ENCODE results near the gene NEU4.

The NEU4 gene

DNA sequence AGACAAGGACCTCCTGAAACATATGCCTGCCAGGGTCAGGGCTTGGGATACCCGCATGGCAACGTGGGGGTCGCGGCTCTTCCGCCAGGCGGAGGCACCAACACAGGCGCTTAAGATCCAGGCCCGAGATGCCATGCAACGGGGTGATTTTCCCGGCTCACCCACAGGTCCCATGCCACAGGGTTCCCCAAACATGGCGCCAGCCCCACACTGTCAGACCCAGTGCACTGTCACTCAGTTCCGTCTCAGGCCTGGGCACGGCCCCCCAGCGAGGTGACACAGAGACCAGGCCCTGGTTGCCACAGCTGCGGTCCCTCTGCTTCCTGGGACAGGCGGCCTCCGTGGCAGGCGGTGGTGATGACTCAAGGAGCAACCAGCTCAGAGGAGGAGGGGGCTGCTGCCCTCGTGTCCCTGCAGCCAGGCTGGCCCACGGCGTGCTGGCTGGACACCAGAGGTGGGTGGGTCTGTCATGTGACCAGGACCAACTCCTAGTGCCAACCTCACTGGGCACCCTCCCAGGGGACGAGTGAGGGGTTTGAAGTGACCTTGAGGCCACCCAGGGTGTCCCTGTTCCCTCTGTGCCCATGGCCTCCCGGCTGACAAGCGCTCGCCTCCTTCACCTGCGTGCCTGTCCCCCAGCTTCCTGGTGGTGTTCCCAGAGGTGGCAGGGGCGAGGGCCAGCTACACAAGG is 44.8 kb downstream of the NEU4 start:
- H3K4me3 ChIP-seq (ENCODE audit: low read depth, low read length), result no peak overlapping the region
- TF ChIP-seq, protein P1, sequence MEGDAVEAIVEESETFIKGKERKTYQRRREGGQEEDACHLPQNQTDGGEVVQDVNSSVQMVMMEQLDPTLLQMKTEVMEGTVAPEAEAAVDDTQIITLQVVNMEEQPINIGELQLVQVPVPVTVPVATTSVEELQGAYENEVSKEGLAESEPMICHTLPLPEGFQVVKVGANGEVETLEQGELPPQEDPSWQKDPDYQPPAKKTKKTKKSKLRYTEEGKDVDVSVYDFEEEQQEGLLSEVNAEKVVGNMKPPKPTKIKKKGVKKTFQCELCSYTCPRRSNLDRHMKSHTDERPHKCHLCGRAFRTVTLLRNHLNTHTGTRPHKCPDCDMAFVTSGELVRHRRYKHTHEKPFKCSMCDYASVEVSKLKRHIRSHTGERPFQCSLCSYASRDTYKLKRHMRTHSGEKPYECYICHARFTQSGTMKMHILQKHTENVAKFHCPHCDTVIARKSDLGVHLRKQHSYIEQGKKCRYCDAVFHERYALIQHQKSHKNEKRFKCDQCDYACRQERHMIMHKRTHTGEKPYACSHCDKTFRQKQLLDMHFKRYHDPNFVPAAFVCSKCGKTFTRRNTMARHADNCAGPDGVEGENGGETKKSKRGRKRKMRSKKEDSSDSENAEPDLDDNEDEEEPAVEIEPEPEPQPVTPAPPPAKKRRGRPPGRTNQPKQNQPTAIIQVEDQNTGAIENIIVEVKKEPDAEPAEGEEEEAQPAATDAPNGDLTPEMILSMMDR (IDR thresholded peaks at IDR 0.05; ENCODE audit: borderline replicate concordance, insufficient read depth, low read depth, low read length), result no peak

DNA sequence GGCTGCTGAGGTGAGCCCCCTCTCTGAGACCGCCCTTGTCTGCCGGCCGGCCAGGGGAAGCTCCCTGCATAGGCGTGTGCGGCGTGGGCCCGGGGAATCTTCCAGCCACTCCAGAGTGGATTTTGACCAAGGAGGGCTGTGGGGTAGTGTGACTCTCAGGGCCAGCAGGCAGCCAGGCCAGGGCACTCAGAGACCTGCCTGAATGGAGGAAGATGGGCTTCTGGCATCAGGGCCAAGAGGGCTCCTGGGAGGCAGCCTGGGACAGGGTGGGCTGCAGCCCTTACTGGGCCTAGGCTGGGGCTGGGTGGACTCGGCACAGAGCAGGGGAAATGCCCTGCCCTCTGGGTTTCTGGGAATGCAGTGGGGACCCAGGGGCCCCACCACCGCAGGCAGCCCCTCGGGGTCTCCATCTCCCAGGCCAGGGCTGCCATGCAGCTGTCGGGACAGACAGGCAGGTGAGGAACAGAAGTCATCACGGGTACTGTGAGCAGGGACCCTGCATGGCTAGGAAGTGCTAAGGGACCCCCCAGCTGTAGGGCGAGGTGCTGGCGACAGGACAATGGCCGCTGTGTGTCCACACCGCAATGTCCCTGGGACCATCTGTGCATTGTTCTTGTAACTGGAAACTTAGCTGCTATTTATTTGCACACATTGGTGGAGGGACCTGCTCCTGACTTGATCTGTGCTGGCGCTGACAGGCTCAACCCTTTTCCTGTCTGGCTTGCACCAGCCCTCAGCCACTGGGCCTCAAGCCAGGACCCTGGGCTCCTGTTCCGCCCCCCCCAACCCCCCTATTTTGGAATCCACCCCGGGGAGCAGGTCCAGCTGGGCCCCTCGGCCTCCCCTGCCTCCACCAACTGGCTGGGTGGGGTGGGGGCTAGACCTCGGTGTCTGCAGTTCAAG is 45.6 kb downstream of the NEU4 start:
- TF ChIP-seq, protein P1 (IDR thresholded peaks at IDR 0.05; ENCODE audit: borderline replicate concordance, insufficient read depth, low read depth, low read length), result no peak
- no peak overlapping the region for H3K4me3 ChIP-seq (ENCODE audit: low read depth, low read length)

DNA sequence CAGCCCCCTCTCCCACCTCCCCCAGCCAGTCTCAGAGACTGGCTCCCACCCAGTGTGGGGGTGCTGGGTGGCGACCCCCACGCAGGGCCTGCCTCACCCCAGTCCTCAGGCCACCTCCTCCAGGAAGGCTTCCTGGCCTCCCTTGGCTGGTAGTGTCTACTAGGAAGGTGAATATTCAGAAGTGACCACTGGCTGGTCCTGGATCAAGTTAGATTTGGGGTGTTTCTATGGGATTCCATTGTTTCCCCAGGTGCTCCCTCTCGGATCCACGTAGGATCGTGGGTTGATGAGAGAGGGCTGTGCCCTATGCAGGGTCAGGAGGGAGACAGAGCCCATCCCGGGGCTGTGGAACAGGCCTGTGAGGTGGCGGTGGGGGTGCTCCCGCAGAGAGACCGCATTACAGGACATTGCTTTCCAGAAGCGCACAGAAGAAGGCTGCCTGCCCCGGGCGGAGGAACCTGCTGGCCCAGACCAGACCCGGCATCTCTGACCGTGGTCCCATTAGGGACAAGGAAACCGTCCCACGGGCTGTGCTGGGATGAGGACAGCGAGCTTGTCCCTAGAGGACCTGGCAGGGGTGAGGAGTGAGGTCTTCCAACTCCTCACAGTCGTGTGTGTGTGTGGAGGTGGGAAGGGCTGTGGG is 46.4 kb downstream of the NEU4 start:
- TF ChIP-seq, protein P1 (IDR thresholded peaks at IDR 0.05; ENCODE audit: borderline replicate concordance, insufficient read depth, low read depth, low read length), result no peak
- no peak overlapping the region for H3K4me3 ChIP-seq (ENCODE audit: low read depth, low read length)

GRCh38 chr2:241855888-241856422 is 47.0 kb downstream of the NEU4 start:
- TF ChIP-seq, protein P1 (IDR thresholded peaks at IDR 0.05; ENCODE audit: borderline replicate concordance, insufficient read depth, low read depth, low read length), result no peak

DNA sequence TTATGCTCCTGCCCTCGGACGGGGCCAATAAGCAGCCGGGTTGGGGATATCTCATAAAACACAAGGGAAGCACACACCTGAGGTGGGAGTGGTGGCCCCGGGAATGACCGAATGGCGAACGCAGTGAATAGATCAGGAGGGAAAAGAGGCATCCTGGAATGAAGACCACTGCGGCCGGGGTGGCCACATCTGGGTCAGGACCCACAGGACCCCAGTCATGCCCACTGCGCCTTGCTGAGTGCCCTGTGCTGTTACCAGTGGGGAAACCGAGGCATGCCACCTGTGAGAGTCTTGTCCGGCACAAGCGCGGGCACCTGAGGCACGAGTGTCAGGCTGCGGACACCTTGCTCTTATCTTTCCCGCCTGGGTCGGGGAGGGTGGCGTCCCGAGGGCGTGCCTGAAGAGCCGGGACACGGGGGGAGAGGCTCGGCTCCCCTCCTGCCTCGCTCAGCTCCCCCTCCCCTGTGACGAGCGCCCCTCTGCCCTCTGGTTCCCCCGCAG is 48.1 kb downstream of the NEU4 start:
- no peak overlapping the region for H3K4me3 ChIP-seq (ENCODE audit: low read depth, low read length)
- TF ChIP-seq, protein P1 (IDR thresholded peaks at IDR 0.05; ENCODE audit: borderline replicate concordance, insufficient read depth, low read depth, low read length), result no peak

More at GRCh38 chr2:241855888-241856422, 47.0 kb downstream of the NEU4 start:
- H3K4me3 ChIP-seq (ENCODE audit: low read depth, low read length), result no peak overlapping the region

DNA sequence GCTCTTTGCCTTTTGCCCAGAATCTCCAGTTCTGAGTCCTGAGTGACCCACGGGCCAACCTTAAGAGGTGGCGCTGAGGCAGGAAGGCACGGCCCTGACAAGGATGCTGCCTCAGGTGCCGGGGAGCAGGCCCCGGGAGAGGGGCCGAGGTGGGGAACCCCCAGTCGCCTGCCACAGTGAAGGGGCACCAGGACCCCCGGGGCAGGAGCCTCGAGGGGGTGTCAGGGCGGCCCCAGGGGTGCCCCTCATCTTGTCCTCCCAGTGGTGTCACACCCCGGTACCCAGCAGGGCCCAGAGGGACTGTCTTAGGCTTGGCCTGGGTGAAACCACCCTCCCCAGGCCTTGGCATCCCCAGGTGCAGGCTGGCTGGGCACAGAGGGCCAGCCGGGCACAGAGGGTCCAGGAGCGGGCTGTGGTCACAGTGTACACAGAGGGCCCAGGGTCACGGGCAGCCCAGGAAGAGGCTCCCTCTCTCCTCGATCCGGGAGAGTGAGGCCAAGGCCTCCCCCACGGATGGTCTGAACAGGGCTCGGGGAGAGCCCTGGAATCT is 48.7 kb downstream of the NEU4 start:
- H3K4me3 ChIP-seq (ENCODE audit: low read depth, low read length), result no peak overlapping the region
- TF ChIP-seq, protein P1 (IDR thresholded peaks at IDR 0.05; ENCODE audit: borderline replicate concordance, insufficient read depth, low read depth, low read length), result no peak
